RWPE1 (cell line): ENCODE results near the gene EED.
A peak's percentile ranks its signal among the peaks of the same experiment; 100 is the strongest.
"Not testable (repeated sequence)": the region's sequence is repeated elsewhere in the genome, so short reads cannot be mapped to it uniquely, and the experiment has no call there.

Source experiments
- CTCF ChIA-PET: fragments of 350-600 bp; sonication (Branson Sonifier 250); formaldehyde crosslinking; extraction: SDS; loops from one replicate; lab custom pipeline; 2021; lab: Yijun Ruan, JAX
- POLR2A ChIA-PET: fragments of 400-600 bp; formaldehyde crosslinking; extraction: SDS; loops from one replicate; lab custom pipeline; 2020; ENCODE audit warnings: antibody characterized with exemption; ENCODE audit not compliant: low non-redundant PET; lab: Yijun Ruan, JAX
- DNase-seq: peaks from one replicate; pipeline ENCODE4 v3.0.0; 2012; ENCODE audit warnings: low spot score
- H3K27ac ChIP-seq: fragments of 450-650 bp; 2 replicates; pipeline ENCODE4 v1.5.1; 2017
- CTCF ChIP-seq: fragments of 450-650 bp; conservative IDR thresholded peaks from 2 replicates; pipeline ENCODE4 v1.5.1; 2017; ENCODE audit warnings: low read depth, mild to moderate bottlenecking

EED gene

GRCh38 chr11:86228269-86229038, 16.1 kb upstream of the EED start:
- no peak for DNase-seq
- H3K27ac ChIP-seq = no peak overlapping the region
- TF ChIP-seq CTCF = no peak
- ChIA-PET POLR2A (no interaction called here), CTCF (interaction anchor here (0.7 kb wide), 1 partner anchor 239 kb away, joined by 3 read pairs; no protein-coding TSS in a partner anchor)

- DNase-seq, CTCF ChIA-PET, POLR2A ChIA-PET, H3K27ac ChIP-seq: not testable (repeated sequence)
Measured at GRCh38 chr11:86229039-86229330, 15.6 kb upstream of the EED start.

- POLR2A ChIA-PET = no interaction called here
- no peak overlapping the region for H3K27ac ChIP-seq
- peak; percentile 32 for DNase-seq
- no peak for TF ChIP-seq CTCF
- CTCF ChIA-PET = interaction anchor here (0.6 to 1.8 kb wide), 6 partner anchors 69 to 433 kb away, joined by 3 to 4 read pairs (median 4); no protein-coding TSS in a partner anchor
Measured at GRCh38 chr11:86230179-86230804, 14.3 kb upstream of the EED start.

GRCh38 chr11:86230921-86231434, 13.6 kb upstream of the EED start:
- no peak for TF ChIP-seq CTCF
- H3K27ac ChIP-seq = no peak overlapping the region
- CTCF ChIA-PET = interaction anchor here (1.8 kb wide), 1 partner anchor 189 kb away, joined by 4 read pairs; no protein-coding TSS in a partner anchor
- POLR2A ChIA-PET = no interaction called here
- no peak for DNase-seq

GRCh38 chr11:86232556-86232955, 12.0 kb upstream of the EED start:
- H3K27ac ChIP-seq = no peak overlapping the region
- no peak for TF ChIP-seq CTCF
- DNase-seq = no peak
- POLR2A ChIA-PET = no interaction called here
- CTCF ChIA-PET = no interaction called here

- DNase-seq = no peak
- ChIA-PET POLR2A (no interaction called here), CTCF (interaction anchor here (0.6 kb wide), 2 partner anchors 76 to 445 kb away, joined by 3 to 6 read pairs; no protein-coding TSS in a partner anchor)
- no peak overlapping the region for H3K27ac ChIP-seq
- TF ChIP-seq CTCF = no peak
Measured at GRCh38 chr11:86234831-86235461, 9.6 kb upstream of the EED start.
